ENCODE data around the gene CYP2D6.
"Not testable (repeated sequence)": the region's sequence is repeated elsewhere in the genome, so short reads cannot be mapped to it uniquely, and the experiment has no call there.

Gene CYP2D6

DNA sequence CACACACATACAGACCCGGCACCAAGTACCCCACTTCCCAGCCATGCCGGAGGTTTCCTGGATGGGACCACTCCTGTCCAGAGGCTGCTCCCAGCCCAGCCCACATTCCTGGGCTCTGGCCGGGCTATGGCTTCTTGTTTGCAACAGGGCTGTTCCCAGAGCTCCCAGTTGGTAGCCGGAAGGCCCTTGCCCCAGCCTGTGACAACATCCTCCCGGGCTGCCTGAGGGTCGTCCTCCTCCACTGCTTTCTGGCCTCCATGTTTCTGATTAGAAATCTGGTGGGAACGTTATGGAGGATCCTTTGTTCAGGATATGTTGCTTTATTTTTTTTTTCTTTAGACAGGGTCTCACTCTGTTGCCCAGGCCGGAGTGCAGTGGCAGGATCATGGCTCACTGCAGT is 952 bp upstream of the CYP2D6 start:
- DNase-seq = no peak

DNA sequence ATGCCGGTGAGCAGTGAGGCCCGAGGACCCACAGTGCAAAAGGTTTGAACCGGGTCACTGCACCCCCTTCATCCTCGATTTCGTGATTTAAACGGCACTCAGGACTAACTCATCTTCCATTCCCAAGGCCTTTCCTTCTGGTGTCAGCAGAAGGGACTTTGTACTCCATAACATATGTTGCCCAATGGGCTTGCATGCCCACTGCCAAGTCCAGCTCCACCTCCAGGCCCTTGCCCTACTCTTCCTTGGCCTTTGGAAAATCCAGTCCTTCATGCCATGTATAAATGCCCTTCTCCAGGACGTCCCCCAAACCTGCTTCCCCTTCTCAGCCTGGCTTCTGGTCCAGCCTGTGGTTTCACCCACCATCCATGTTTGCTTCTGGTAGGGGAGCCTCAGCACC is 428 bp downstream of the CYP2D6 start:
- DNase-seq = not testable (repeated sequence)

DNA sequence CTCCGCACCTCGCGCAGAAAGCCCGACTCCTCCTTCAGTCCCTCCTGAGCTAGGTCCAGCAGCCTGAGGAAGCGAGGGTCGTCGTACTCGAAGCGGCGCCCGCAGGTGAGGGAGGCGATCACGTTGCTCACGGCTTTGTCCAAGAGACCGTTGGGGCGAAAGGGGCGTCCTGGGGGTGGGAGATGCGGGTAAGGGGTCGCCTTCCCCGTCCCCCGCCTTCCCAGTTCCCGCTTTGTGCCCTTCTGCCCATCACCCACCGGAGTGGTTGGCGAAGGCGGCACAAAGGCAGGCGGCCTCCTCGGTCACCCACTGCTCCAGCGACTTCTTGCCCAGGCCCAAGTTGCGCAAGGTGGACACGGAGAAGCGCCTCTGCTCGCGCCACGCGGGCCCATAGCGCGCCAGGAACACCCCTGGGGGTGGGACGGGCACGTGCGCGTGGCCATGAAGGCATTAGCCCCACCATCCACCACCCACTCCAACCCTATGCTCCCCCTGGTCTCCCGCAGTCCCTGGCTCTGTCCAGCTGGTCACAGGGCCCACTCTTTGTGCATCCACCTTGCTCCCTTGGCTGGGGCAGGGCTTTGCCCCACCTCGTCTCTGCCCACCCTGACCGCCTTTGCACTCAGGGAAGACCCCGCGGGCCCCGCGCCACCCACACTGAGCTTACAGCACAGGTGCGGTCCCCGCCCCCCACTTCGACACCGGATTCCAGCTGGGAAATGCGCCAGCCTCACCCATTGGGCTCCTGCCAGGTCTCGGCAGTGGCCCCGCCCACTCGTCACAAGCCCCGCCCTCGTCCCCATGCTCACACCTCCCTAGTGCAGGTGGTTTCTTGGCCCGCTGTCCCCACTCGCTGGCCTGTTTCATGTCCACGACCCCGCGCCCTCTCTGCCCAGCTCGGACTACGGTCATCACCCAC is 1.6 kb downstream of the CYP2D6 start:
- not testable (repeated sequence) for DNase-seq

DNA sequence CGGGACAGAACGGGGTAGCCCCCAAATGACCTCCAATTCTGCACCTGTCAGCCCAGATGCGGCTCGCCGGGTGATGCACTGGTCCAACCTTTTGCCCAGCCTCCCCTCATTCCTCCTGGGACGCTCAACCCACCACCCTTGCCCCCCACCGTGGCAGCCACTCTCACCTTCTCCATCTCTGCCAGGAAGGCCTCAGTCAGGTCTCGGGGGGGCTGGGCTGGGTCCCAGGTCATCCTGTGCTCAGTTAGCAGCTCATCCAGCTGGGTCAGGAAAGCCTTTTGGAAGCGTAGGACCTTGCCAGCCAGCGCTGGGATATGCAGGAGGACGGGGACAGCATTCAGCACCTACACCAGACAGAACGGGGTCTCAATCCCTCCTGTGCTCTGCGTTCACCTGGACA is 2.6 kb downstream of the CYP2D6 start:
- DNase-seq = not testable (repeated sequence)

DNA sequence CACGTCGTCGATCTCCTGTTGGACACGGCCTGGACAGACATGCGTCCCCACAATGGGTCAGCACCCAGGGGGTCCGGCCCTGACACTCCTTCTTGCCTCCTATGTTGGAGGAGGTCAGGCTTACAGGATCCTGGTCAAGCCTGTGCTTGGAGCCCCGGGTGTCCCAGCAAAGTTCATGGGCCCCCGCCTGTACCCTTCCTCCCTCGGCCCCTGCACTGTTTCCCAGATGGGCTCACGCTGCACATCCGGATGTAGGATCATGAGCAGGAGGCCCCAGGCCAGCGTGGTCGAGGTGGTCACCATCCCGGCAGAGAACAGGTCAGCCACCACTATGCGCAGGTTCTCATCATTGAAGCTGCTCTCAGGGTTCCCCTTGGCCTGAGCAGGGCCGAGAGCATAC is 3.0 kb downstream of the CYP2D6 start:
- no peak for DNase-seq

DNA sequence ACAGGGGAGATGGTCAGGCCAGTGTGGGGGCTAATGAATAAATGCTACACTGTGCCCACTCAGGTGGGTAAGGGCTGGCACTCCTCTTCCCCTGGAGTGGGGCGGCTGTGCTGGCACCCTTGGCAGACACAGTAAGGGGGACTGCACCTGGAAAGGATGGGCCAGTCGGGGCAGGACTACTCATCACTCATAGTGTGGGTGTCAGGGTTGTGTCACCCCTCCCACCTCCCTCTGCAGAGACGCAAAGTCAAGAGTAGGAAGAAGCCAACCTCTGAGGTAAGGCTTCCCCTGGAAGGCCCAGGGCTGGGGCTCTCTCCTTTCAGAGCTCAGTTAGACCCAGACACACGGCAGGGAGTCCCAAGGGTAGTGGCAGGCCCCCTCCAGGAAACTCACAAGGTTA is 7.1 kb downstream of the CYP2D6 start:
- not testable (repeated sequence) for DNase-seq

DNA sequence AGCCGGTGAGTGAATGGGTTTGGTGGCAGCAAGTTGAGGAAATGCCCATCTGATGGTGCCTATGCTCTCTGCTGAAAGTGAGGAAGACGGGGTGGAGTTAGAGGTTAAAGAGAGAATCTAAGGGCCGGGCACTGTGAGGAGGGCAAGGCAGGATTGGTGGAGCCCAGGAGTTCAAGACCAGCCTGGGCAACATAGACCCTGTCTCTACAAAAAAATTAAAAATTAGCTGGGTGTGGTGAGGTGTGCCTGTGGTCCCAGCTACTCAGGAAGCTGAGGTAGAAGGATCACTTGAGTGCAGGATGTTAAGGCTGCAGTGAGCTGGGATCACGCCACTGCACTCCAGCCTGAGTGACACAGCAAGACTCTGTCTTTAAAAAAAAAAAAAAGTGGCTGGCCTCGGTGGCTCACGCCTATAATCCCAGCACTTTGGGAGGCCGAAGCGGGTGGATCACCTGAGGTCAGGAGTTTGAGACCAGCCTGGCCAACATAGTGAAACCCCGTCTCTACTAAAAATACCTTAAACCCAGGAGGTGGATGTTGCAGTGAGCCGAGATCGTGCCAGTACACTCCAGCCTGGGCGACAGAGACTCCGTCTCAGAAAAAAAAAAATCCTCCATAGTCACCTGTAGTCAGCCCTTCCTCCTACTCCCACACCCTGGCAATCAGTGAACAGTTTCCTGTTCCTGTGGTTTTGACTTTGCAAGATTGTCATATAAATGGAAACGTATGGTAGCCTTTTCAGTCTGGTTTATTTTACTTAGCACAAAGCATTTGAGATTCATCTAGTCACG is 10.2 kb downstream of the CYP2D6 start:
- DNase-seq = not testable (repeated sequence)

DNA sequence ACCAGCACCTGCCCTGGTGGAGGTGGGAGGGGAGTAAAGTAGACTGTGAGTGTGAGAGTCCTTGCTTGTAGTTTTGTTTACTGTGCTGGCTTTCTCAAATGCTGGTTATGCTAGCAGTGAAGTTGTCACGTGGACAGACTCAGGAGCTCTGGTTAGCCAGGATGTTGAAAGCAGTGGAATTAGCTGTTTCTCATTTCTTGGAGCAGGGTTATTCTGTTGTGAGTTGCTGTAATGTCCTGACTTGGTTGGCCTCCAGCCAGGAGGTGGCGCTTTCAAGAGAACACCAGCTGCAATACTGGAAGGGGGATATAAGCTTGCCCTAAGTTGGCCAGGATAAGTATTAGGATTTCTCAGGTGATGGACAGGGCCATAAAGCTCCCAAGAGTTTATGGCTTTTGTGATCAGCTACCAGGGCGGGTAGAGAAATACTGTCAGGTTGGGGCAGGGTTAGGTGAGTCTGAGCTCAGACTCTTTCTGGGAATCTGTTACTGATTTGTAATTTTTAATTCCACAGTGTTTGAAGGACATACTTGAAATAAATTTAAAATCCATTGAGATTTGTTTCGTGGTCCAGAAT is 13.7 kb downstream of the CYP2D6 start:
- no peak for DNase-seq

DNA sequence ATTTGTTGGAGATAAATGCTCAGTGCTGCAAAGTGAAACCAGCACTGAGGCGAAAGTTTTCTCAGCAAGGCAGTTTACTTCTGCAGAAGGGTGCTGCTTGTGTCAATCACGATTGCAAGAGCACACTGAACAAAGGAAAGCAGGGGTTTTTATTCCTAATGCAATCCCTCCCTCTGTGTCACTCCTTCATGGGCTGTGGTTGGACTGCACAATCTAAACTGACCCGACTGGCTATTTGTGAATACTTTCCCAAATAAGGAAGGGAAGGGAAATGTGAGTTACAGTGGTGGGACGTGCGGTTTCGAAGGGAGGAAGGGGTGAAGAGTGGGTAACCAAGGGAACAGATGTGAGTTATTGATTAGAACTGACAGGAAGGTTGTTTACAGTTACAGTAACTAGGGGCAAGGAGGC is 15.2 kb downstream of the CYP2D6 start:
- not testable (repeated sequence) for DNase-seq

DNA sequence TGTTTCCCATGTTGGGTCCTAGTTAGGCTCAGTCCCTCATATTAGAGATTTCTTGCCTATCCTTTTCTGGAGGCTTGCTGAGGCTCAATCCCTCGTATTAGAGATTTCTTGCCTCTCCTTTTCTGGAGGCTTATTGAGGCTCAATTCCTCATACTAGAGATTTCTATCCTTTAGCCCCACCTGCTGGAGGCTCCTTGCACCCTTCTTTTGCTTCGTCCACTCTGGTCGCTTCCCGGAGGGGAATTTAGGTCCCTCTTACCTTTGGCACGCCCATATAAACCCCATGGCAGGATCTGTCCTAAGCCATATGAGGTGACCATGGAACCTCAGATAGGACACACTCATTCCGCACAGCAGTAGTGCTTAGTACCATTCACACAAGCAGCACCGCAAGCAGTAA is 15.9 kb downstream of the CYP2D6 start:
- DNase-seq = no peak

DNA sequence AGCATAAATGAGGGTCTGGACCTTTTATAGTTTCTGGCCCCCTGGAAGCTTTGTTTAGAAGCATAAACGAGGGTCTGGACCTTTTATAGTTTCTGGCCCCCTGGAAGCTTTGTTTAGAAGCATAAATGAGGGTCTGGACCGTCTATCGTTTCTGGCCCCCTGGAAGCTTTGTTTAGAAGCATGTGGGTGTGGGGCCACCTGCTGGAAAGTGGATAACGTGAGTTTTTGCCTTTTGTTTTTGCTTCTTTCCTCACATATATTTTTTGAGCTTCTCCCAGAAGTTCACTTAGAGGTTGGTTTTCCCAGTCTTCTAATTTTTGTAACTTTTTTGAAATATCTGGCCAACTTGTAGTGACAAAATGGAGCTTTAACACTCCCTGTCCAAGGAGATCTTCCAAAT is 17.8 kb downstream of the CYP2D6 start:
- DNase-seq = not testable (repeated sequence)

DNA sequence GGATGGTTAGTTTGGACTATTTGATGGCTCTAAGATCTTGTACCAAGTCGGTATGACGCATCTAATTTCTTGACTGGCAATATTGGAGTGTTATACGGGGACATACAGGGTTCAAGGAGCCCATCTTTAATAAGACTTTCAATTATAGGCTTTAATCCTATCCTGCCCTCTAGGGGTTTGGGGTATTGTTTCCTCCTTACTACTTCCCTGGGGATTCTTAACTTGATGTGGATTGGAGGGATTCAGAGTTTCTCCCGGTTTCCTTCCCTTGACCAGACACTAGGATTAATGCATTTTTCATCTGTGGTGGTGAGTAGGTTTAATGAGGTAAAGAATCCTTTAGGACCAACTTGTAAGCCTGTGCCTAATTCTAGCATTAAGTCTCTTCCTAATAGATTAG is 18.8 kb downstream of the CYP2D6 start:
- DNase-seq = no peak

DNA sequence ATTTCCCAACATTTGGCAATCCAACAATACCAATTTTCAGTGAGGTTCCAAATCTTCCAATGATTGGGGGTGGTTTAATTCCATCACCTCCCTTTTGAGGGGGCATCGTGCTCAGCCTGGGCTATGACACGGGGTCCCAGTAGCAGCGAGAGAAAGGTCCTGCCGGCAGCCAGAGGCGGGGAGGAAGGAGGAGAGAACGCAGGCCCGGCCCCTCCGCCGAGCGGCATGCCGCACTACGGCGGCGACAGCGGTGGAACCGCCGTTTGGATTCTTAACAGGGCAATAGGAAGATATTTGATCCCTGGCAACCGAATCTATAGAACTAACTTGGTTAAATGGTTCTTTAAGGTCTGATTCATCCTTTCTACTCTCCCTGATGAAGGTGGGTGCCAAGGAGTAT is 21.8 kb downstream of the CYP2D6 start:
- no peak for DNase-seq

DNA sequence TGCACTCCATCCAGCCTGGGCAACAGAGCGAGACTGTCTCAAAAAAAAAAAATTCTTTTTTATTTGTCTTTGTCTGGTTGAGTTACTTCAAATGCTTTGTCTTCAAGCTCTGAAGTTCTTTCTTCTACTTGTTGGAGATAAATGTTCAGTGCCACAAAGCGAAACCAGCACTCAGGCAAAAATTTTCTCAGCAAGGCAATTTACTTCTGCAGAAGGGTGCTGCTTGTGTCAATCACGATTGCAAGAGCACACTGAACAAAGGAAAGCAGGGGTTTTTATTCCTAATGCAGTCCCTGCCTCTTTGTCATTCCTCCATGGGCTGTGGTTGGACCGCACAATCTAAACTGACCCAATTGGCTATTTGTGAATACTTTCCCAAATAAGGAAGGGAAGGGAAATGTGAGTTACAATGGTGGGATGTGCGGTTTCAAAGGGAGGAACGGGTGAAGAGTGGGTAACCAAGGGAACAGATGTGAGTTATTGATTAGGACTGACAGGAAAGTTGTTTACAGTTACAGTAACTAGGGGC is 26.2 kb downstream of the CYP2D6 start:
- not testable (repeated sequence) for DNase-seq

DNA sequence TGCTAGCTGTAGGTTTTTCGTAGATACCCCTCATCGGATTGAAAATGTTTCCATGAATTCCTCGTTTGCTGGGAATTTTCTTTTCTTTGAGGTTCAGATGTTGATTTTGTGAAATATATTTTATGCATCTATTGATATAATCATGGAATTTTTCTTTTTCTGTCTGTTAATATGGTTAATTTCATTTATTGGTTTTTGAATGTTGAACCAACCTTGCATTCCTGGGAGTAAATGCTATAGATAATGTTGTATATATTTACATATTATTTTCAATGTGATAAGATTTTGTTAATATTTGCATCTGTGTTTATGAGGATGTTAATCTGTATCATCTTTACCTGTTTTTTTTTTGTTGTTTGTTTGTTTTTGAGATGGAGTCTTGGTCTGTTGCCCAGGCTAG is 29.4 kb downstream of the CYP2D6 start:
- no peak for DNase-seq

DNA sequence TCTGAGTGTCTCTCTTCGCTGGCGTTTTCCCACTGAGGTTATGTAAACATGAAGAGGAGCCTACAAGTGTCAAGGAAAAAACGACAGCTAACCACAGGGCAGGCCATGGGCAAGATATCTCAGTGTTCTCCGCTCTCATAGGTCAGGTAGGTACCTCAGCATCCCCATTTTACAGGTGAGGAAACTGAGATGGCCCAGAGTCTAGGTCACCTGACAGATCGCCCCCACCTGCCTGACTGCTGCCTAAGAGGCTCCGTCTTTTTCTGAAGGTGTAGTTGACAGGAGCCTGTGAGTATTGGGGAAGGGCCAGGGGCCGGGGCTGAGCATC is 39.2 kb downstream of the CYP2D6 start:
- DNase-seq = no peak

DNA sequence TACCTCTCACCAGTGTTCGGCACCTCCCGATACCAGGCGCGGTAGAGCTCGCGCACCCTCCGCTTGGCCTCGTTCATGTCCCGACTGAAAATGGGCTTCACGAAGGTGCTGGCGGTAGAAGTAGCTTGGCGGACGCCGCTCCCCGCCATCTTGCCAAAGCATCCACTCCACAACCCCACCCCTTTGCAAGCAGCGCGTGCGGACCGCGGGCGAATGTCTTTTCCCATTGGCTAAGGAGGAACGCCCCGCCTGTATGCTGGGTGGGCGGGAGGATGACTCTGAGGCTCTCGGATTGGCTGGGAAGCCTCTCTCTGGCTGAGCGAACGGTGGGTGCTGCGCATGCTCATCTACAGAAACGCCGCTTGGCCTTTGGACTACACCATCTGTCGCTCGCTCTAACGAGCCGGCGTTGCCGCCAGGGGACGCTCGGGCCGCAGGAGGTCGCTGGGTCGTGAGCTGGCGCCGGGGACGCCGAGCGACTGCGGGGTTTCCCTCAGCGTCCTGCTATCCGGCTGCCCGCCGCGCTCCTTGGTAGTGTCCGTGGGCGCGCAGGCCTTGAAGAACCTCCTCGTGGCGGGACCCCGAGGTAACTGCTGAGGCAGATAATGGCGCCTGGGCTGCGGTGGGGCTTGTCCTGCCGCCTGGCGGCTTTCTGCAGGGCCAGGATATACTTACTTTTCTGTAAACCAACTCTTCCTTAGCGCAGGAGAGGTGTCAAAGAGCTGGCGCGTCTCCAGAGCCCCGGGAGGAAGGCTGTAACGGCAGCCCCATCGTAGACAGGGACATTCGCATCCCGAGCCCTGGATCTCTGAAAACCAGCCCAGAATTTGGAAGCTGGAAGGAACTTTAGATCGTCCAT is 39.8 kb downstream of the CYP2D6 start, which contains the start of gene NDUFA6:
Gene NDUFA6 (minus strand): TSS at position 177 of the 859 bp plus-strand sequence. CDS start 28 bp downstream, at position 149.
- DNase-seq = peak; percentile 82

DNA sequence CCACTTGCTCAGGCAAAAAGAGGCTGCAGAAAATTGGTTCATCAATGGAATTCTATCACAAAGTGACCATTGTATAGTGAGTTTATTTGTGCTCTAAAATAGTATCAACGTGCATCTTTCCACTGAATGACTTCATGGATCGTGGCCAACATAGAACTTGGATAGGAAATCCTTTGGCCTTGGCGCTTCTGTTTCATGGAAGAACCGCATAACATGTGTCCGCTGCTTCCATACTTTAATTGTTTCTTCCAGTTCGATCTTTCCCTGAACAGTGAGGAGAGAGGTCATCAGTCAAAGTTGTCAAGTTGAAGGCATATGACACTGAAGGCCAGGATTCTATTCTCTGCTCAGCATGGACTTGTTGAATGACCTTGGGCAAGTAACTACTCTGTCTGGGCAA is 44.6 kb downstream of the CYP2D6 start:
- DNase-seq = no peak

DNA sequence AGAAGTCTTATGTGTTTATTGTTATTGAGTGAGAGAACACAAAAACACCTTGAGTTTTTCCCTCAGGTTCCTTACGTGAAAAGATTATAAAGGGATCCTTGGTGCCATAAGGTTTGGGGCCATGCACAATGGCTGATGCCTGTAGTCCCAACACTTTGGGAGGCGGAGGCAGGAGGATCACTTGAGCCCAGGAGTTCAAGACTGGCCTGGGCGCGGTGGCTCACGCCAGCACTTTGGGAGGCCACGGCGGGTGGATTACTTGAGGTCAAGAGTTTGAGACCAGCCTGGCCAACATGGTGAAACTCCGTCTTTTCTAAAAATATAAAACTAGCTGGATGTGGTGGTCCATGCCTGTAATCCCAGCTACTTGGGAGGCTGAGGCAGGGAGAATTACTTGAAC is 45.7 kb downstream of the CYP2D6 start:
- no peak for DNase-seq

DNA sequence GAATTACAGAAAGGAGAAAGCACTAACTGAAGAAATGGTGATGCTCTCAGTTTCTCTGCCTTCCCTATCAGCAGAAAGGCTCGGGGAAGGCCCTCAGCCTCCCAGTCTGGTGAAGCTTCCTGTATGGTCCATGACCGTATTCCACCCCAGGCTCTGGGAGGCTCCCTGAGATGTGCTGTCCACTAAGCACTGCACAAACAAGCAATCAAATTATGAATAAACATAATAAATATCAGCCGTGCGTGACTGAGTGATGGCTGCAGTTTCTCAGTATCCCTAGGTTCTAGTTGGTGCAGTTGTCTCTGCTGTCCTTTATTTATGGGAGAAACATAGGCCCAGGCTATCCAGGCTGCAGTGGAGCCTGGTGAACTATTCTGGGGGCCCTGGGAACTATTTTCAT is 47.5 kb downstream of the CYP2D6 start:
- no peak for DNase-seq

DNA sequence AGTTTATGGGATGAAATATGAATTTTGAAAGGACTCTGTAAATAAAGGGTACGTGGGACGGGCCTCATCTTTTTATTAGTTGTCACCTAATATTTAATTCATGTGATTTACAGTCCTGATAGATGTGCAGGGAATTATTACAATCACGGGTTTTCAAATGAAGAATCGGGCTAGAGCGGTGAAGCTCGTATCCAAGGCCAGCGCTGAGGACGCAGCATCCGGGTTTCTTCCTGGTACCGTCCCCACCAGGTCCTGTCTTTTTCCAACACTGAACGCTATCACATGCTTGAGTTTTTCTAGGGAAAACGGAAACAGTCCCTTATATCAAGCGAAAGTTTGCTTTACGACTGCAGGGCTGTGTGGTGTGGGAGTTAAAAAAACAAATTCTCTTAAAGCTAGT is 50.3 kb downstream of the CYP2D6 start:
- no peak for DNase-seq
